ENCODE measurements around the gene COX7A2L. TPM values are rescaled to one million over a fixed set of nuclear protein-coding genes. Genes with fewer than 3 reads are reported as not detected.

COX7A2L gene
- total RNA-seq, 4 donors from 2014 or later, result 92.0 to 110 (median 94.4) TPM

GRCh38 chr2:42315844-42316470 is 45.1 kb downstream of the COX7A2L start:
- no peak overlapping the region for H3K4me3 ChIP-seq (ENCODE audit: low read depth, poor library complexity, severe bottlenecking)
- intact Hi-C loops (cut with DNase I; ENCODE audit: low total_unique reads), result no loop called here
- TF ChIP-seq CTCF (IDR thresholded peaks at IDR 0.05), result no peak
- TF ChIP-seq POLR2A (IDR thresholded peaks at IDR 0.05), result no peak
- 95 to 96% methylated on average over 6 of the region's 6 CpGs for WGBS, 2 donors
- DNase-seq (ENCODE audit: low spot score in 2 of 2), result no peak

GRCh38 chr2:42314892-42315468 is 46.0 kb downstream of the COX7A2L start:
- H3K4me3 ChIP-seq (ENCODE audit: low read depth, poor library complexity, severe bottlenecking), result no peak overlapping the region
- no peak for DNase-seq (ENCODE audit: low spot score in 2 of 2)
- 93 to 95% methylated on average over 3 of the region's 3 CpGs for WGBS, 2 donors
- TF ChIP-seq POLR2A (IDR thresholded peaks at IDR 0.05) (no peak), CTCF (IDR thresholded peaks at IDR 0.05) (no peak)
- intact Hi-C loops (cut with DNase I; ENCODE audit: low total_unique reads), result no loop called here

DNA sequence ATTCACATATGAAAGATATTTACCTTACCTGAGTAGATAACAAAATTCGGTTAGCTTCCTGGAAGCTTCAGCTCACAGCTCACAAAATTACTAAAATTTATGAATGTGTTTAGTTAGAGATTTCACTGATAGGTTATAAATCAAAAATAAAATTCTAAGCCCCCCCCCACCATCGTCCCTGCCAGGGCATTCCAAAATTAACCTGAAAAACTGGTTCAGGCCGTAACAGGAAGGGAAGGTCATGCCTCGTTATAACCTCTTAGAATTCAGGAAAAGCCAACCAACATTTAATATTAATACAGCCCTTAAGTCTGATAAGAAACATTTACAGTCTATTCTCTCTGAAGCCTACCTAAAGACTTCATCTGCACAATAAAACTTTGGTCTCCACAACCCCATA is 48.9 kb downstream of the COX7A2L start:
- TF ChIP-seq POLR2A (IDR thresholded peaks at IDR 0.05), result no peak
- TF ChIP-seq CTCF (IDR thresholded peaks at IDR 0.05), result no peak
- no peak for DNase-seq (ENCODE audit: low spot score in 2 of 2)
- 44 to 46% methylated on average over 4 of the region's 4 CpGs for WGBS, 2 donors
- intact Hi-C loops (cut with DNase I; ENCODE audit: low total_unique reads), result no loop called here
- no peak overlapping the region for H3K4me3 ChIP-seq (ENCODE audit: low read depth, poor library complexity, severe bottlenecking)

DNA sequence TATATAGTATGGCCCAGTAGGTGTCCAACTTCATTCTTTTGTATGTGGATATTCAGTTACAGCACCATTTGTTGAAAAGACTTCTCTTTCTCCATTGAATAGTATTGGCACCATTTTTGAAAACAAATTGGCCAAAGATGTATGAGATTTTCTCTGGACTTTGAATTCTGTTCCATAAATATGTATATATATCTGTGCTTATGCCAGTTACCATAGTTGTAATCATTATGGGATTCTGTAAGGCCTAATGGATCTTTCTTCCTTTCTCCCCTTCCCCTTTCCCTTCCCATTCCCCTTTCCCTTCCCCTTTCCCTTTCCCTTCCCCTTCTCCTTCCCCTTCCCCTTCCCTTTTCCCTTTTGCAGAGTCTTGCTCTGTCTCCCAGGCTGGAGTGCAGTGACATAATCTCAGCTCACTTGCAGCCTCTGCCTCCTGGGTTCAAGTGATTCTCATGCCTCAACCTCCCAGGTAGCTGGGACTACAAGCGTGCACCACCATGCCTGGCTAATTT is 51.0 kb downstream of the COX7A2L start:
- WGBS, 2 donors, result 100% methylated on average over 1 of the region's 1 CpG
- H3K4me3 ChIP-seq (ENCODE audit: low read depth, poor library complexity, severe bottlenecking), result no peak overlapping the region
- DNase-seq (ENCODE audit: low spot score in 2 of 2), result no peak
- TF ChIP-seq POLR2A (IDR thresholded peaks at IDR 0.05) (no peak), CTCF (IDR thresholded peaks at IDR 0.05) (no peak)
- intact Hi-C loops (cut with DNase I; ENCODE audit: low total_unique reads), result no loop called here

DNA sequence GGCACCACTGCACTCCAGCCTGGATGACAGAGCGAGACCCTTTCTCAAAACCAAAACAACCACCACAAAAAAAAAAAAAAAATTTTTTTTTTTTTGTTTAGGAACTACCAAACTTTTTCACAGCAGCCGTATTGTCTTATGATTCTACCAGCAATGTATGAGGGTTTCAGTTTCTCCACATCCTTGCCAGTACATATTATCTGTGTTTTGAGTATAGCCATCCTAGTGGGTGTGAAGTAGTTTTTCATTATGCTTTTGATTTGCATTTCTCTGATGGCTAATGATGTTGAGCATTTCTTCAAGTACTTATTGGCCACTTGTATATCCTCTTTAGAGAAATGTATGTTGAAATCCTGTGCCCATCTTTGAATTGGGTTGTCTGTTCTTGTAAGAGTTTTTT is 51.7 kb downstream of the COX7A2L start:
- intact Hi-C loops (cut with DNase I; ENCODE audit: low total_unique reads), result no loop called here

More for the DNA sequence above, 51.7 kb downstream of the COX7A2L start:
- H3K4me3 ChIP-seq (ENCODE audit: low read depth, poor library complexity, severe bottlenecking), result no peak overlapping the region
- TF ChIP-seq POLR2A (IDR thresholded peaks at IDR 0.05) (no peak), CTCF (IDR thresholded peaks at IDR 0.05) (no peak)
- 95 to 99% methylated on average over 2 of the region's 2 CpGs for WGBS, 2 donors
- DNase-seq (ENCODE audit: low spot score in 2 of 2), result no peak
